ENCODE results near the gene ACSL3. TPM values are rescaled to one million over a fixed set of nuclear protein-coding genes. Genes with fewer than 3 reads are reported as not detected.
"Not testable (repeated sequence)": the region's sequence is repeated elsewhere in the genome, so short reads cannot be mapped to it uniquely, and the experiment has no call there.

The ACSL3 gene
- total and polyA plus RNA-seq, 2 experiments from 2014 or later: 108 to 148 TPM

- TF ChIP-seq CTCF (IDR thresholded peaks at IDR 0.05; ENCODE audit: low read depth, low read length): no peak
These were observed 2.2 kb downstream of the ACSL3 start for GRCh38 chr2:222862909-222863544.

GRCh38 chr2:222864296-222864695, 3.5 kb downstream of the ACSL3 start:
- Histone ChIP-seq H3K4me3 (no peak overlapping the region), H3K4me1 (ENCODE audit: low read depth) (peaks cover 40% of the 10 kb centered on the region), H3K9me3 (ENCODE audit: low read depth) (no peaks in the 10 kb centered on the region), H3K27ac (peak overlapping the region; percentile 42), H3K27me3 (no peaks in the 10 kb centered on the region), H3K36me3 (no peaks in the 10 kb centered on the region)
- TF ChIP-seq CTCF (IDR thresholded peaks at IDR 0.05; ENCODE audit: low read depth, low read length): no peak
- peak in 1 of 2 donors; percentile 79 for DNase-seq (ENCODE audit: low read depth in 1 of 2, low spot score in 1 of 2)

More at GRCh38 chr2:222862909-222863544, 2.2 kb downstream of the ACSL3 start:
- DNase-seq (ENCODE audit: low read depth in 1 of 2, low spot score in 1 of 2): peak in 1 of 2 donors; percentile 15
- peak overlapping the region; percentile 98 for H3K27ac ChIP-seq
- H3K9me3 ChIP-seq (ENCODE audit: low read depth): no peaks in the 10 kb centered on the region
- H3K27me3 ChIP-seq: no peaks in the 10 kb centered on the region
- peaks cover 36% of the 10 kb centered on the region for H3K4me1 ChIP-seq (ENCODE audit: low read depth)
- no peaks in the 10 kb centered on the region for H3K36me3 ChIP-seq
- peak overlapping the region; percentile 94 for H3K4me3 ChIP-seq

GRCh38 chr2:222865301-222865700, 4.5 kb downstream of the ACSL3 start:
- Histone ChIP-seq H3K4me1 (ENCODE audit: low read depth) (peaks cover 42% of the 10 kb centered on the region), H3K36me3 (no peaks in the 10 kb centered on the region), H3K4me3 (no peak overlapping the region), H3K27ac (peak overlapping the region; percentile 44), H3K9me3 (ENCODE audit: low read depth) (no peaks in the 10 kb centered on the region), H3K27me3 (no peaks in the 10 kb centered on the region)
- DNase-seq (ENCODE audit: low read depth in 1 of 2, low spot score in 1 of 2): no peak
- no peak for TF ChIP-seq CTCF (IDR thresholded peaks at IDR 0.05; ENCODE audit: low read depth, low read length)

- TF ChIP-seq CTCF (IDR thresholded peaks at IDR 0.05; ENCODE audit: low read depth, low read length): no peak
- Histone ChIP-seq H3K4me1 (ENCODE audit: low read depth) (peaks cover 49% of the 10 kb centered on the region), H3K9me3 (ENCODE audit: low read depth) (no peaks in the 10 kb centered on the region), H3K27ac (no peak overlapping the region), H3K27me3 (no peaks in the 10 kb centered on the region), H3K4me3 (no peak overlapping the region), H3K36me3 (no peaks in the 10 kb centered on the region)
- DNase-seq (ENCODE audit: low read depth in 1 of 2, low spot score in 1 of 2): peak in 1 of 2 donors; percentile 58
These were observed 5.6 kb downstream of the ACSL3 start for GRCh38 chr2:222866358-222866960.

- H3K27ac ChIP-seq; H3K27me3 ChIP-seq; H3K4me3 ChIP-seq; H3K9me3 ChIP-seq (ENCODE audit: low read depth); H3K36me3 ChIP-seq; DNase-seq (ENCODE audit: low read depth in 1 of 2, low spot score in 1 of 2): not testable (repeated sequence)
- H3K4me1 ChIP-seq (ENCODE audit: low read depth): peaks cover 37% of the 10 kb centered on the region
These were observed 7.9 kb downstream of the ACSL3 start for GRCh38 chr2:222868560-222869251.

- no peak for DNase-seq (ENCODE audit: low read depth in 1 of 2, low spot score in 1 of 2)
- Histone ChIP-seq H3K27ac (no peak overlapping the region), H3K4me3 (no peak overlapping the region), H3K4me1 (ENCODE audit: low read depth) (peaks cover 32% of the 10 kb centered on the region), H3K9me3 (ENCODE audit: low read depth) (no peaks in the 10 kb centered on the region), H3K36me3 (no peaks in the 10 kb centered on the region), H3K27me3 (no peaks in the 10 kb centered on the region)
- TF ChIP-seq CTCF (IDR thresholded peaks at IDR 0.05; ENCODE audit: low read depth, low read length): no peak
These were observed 8.4 kb downstream of the ACSL3 start for GRCh38 chr2:222869252-222869560.
